ENCODE results near the gene PRKCH.

PRKCH gene

GRCh38 chr14:61484826-61485584, 163.6 kb downstream of the PRKCH start:
- H3K36me3 ChIP-seq (ENCODE audit: control insufficient read depth, insufficient read depth, low read length): no peaks in the 10 kb centered on the region
- H3K4me1 ChIP-seq (ENCODE audit: control insufficient read depth, insufficient read depth, low read length): no peaks in the 10 kb centered on the region
- WGBS (ENCODE audit: insufficient coverage, insufficient read length): no CpG with 5 or more reads among the region's 8 CpGs
- no peak overlapping the region for H3K27ac ChIP-seq (ENCODE audit: low read length)
- H3K4me3 ChIP-seq (ENCODE audit: low read length): no peak overlapping the region
- no peaks in the 10 kb centered on the region for H3K27me3 ChIP-seq (ENCODE audit: control insufficient read depth, insufficient read depth, low read length)
- no peaks in the 10 kb centered on the region for H3K9me3 ChIP-seq (ENCODE audit: control insufficient read depth, insufficient read depth, low read length)
- no peak for DNase-seq (ENCODE audit: low read depth, low spot score)

- DNase-seq (ENCODE audit: low read depth, low spot score): no peak
- H3K9me3 ChIP-seq (ENCODE audit: control insufficient read depth, insufficient read depth, low read length): no peaks in the 10 kb centered on the region
- no CpG with 5 or more reads among the region's 4 CpGs for WGBS (ENCODE audit: insufficient coverage, insufficient read length)
- no peak overlapping the region for H3K4me3 ChIP-seq (ENCODE audit: low read length)
- no peaks in the 10 kb centered on the region for H3K4me1 ChIP-seq (ENCODE audit: control insufficient read depth, insufficient read depth, low read length)
- H3K36me3 ChIP-seq (ENCODE audit: control insufficient read depth, insufficient read depth, low read length): no peaks in the 10 kb centered on the region
- no peaks in the 10 kb centered on the region for H3K27me3 ChIP-seq (ENCODE audit: control insufficient read depth, insufficient read depth, low read length)
- H3K27ac ChIP-seq (ENCODE audit: low read length): no peak overlapping the region
These were observed 164.3 kb downstream of the PRKCH start for GRCh38 chr14:61485661-61486060.

- no CpG with 5 or more reads among the region's 5 CpGs for WGBS (ENCODE audit: insufficient coverage, insufficient read length)
- Histone ChIP-seq H3K9me3 (ENCODE audit: control insufficient read depth, insufficient read depth, low read length) (no peaks in the 10 kb centered on the region), H3K4me1 (ENCODE audit: control insufficient read depth, insufficient read depth, low read length) (no peaks in the 10 kb centered on the region), H3K27me3 (ENCODE audit: control insufficient read depth, insufficient read depth, low read length) (no peaks in the 10 kb centered on the region), H3K36me3 (ENCODE audit: control insufficient read depth, insufficient read depth, low read length) (no peaks in the 10 kb centered on the region), H3K27ac (ENCODE audit: low read length) (no peak overlapping the region), H3K4me3 (ENCODE audit: low read length) (no peak overlapping the region)
- DNase-seq (ENCODE audit: low read depth, low spot score): no peak
These were observed 165.6 kb downstream of the PRKCH start for GRCh38 chr14:61486930-61487495.

GRCh38 chr14:61488417-61489401, 167.3 kb downstream of the PRKCH start:
- no CpG with 5 or more reads among the region's 4 CpGs for WGBS (ENCODE audit: insufficient coverage, insufficient read length)
- Histone ChIP-seq H3K27me3 (ENCODE audit: control insufficient read depth, insufficient read depth, low read length) (no peaks in the 10 kb centered on the region), H3K4me1 (ENCODE audit: control insufficient read depth, insufficient read depth, low read length) (no peaks in the 10 kb centered on the region), H3K4me3 (ENCODE audit: low read length) (no peak overlapping the region), H3K9me3 (ENCODE audit: control insufficient read depth, insufficient read depth, low read length) (no peaks in the 10 kb centered on the region), H3K27ac (ENCODE audit: low read length) (no peak overlapping the region), H3K36me3 (ENCODE audit: control insufficient read depth, insufficient read depth, low read length) (no peaks in the 10 kb centered on the region)
- DNase-seq (ENCODE audit: low read depth, low spot score): no peak

GRCh38 chr14:61489512-61489911, 168.1 kb downstream of the PRKCH start:
- Histone ChIP-seq H3K4me1 (ENCODE audit: control insufficient read depth, insufficient read depth, low read length) (no peaks in the 10 kb centered on the region), H3K27me3 (ENCODE audit: control insufficient read depth, insufficient read depth, low read length) (no peaks in the 10 kb centered on the region), H3K4me3 (ENCODE audit: low read length) (no peak overlapping the region), H3K36me3 (ENCODE audit: control insufficient read depth, insufficient read depth, low read length) (no peaks in the 10 kb centered on the region), H3K9me3 (ENCODE audit: control insufficient read depth, insufficient read depth, low read length) (no peaks in the 10 kb centered on the region), H3K27ac (ENCODE audit: low read length) (no peak overlapping the region)
- no CpG with 5 or more reads among the region's 2 CpGs for WGBS (ENCODE audit: insufficient coverage, insufficient read length)
- DNase-seq (ENCODE audit: low read depth, low spot score): no peak

GRCh38 chr14:61489932-61490331, 168.6 kb downstream of the PRKCH start:
- H3K4me3 ChIP-seq (ENCODE audit: low read length): no peak overlapping the region
- no peak overlapping the region for H3K27ac ChIP-seq (ENCODE audit: low read length)
- H3K27me3 ChIP-seq (ENCODE audit: control insufficient read depth, insufficient read depth, low read length): no peaks in the 10 kb centered on the region
- H3K9me3 ChIP-seq (ENCODE audit: control insufficient read depth, insufficient read depth, low read length): no peaks in the 10 kb centered on the region
- no peaks in the 10 kb centered on the region for H3K4me1 ChIP-seq (ENCODE audit: control insufficient read depth, insufficient read depth, low read length)
- WGBS (ENCODE audit: insufficient coverage, insufficient read length): no CpG with 5 or more reads among the region's 6 CpGs
- no peaks in the 10 kb centered on the region for H3K36me3 ChIP-seq (ENCODE audit: control insufficient read depth, insufficient read depth, low read length)
- DNase-seq (ENCODE audit: low read depth, low spot score): no peak

GRCh38 chr14:61491224-61491623, 169.8 kb downstream of the PRKCH start:
- H3K27ac ChIP-seq (ENCODE audit: low read length): no peak overlapping the region
- H3K27me3 ChIP-seq (ENCODE audit: control insufficient read depth, insufficient read depth, low read length): no peaks in the 10 kb centered on the region
- no peaks in the 10 kb centered on the region for H3K4me1 ChIP-seq (ENCODE audit: control insufficient read depth, insufficient read depth, low read length)
- H3K4me3 ChIP-seq (ENCODE audit: low read length): no peak overlapping the region
- no CpG with 5 or more reads among the region's 1 CpG for WGBS (ENCODE audit: insufficient coverage, insufficient read length)
- DNase-seq (ENCODE audit: low read depth, low spot score): no peak
- no peaks in the 10 kb centered on the region for H3K9me3 ChIP-seq (ENCODE audit: control insufficient read depth, insufficient read depth, low read length)
- H3K36me3 ChIP-seq (ENCODE audit: control insufficient read depth, insufficient read depth, low read length): no peaks in the 10 kb centered on the region

- Histone ChIP-seq H3K27me3 (ENCODE audit: control insufficient read depth, insufficient read depth, low read length) (no peaks in the 10 kb centered on the region), H3K27ac (ENCODE audit: low read length) (no peak overlapping the region), H3K4me3 (ENCODE audit: low read length) (no peak overlapping the region), H3K4me1 (ENCODE audit: control insufficient read depth, insufficient read depth, low read length) (no peaks in the 10 kb centered on the region), H3K36me3 (ENCODE audit: control insufficient read depth, insufficient read depth, low read length) (no peaks in the 10 kb centered on the region), H3K9me3 (ENCODE audit: control insufficient read depth, insufficient read depth, low read length) (no peaks in the 10 kb centered on the region)
- DNase-seq (ENCODE audit: low read depth, low spot score): no peak
- WGBS (ENCODE audit: insufficient coverage, insufficient read length): no CpG with 5 or more reads among the region's 5 CpGs
These were observed 170.6 kb downstream of the PRKCH start for GRCh38 chr14:61491876-61492434.

GRCh38 chr14:61492474-61492873, 171.1 kb downstream of the PRKCH start:
- no peak overlapping the region for H3K4me3 ChIP-seq (ENCODE audit: low read length)
- no peaks in the 10 kb centered on the region for H3K36me3 ChIP-seq (ENCODE audit: control insufficient read depth, insufficient read depth, low read length)
- no peak overlapping the region for H3K27ac ChIP-seq (ENCODE audit: low read length)
- WGBS (ENCODE audit: insufficient coverage, insufficient read length): no CpG with 5 or more reads among the region's 3 CpGs
- no peaks in the 10 kb centered on the region for H3K27me3 ChIP-seq (ENCODE audit: control insufficient read depth, insufficient read depth, low read length)
- no peaks in the 10 kb centered on the region for H3K9me3 ChIP-seq (ENCODE audit: control insufficient read depth, insufficient read depth, low read length)
- no peaks in the 10 kb centered on the region for H3K4me1 ChIP-seq (ENCODE audit: control insufficient read depth, insufficient read depth, low read length)
- DNase-seq (ENCODE audit: low read depth, low spot score): no peak

GRCh38 chr14:61493239-61493638, 171.9 kb downstream of the PRKCH start:
- DNase-seq (ENCODE audit: low read depth, low spot score): no peak
- no peak overlapping the region for H3K4me3 ChIP-seq (ENCODE audit: low read length)
- no peaks in the 10 kb centered on the region for H3K9me3 ChIP-seq (ENCODE audit: control insufficient read depth, insufficient read depth, low read length)
- H3K4me1 ChIP-seq (ENCODE audit: control insufficient read depth, insufficient read depth, low read length): no peaks in the 10 kb centered on the region
- no peak overlapping the region for H3K27ac ChIP-seq (ENCODE audit: low read length)
- no peaks in the 10 kb centered on the region for H3K36me3 ChIP-seq (ENCODE audit: control insufficient read depth, insufficient read depth, low read length)
- no peaks in the 10 kb centered on the region for H3K27me3 ChIP-seq (ENCODE audit: control insufficient read depth, insufficient read depth, low read length)
- WGBS (ENCODE audit: insufficient coverage, insufficient read length): no CpG with 5 or more reads among the region's 3 CpGs
